ENCODE data around the gene DSG4. TPM values are rescaled to one million over a fixed set of nuclear protein-coding genes. Genes with fewer than 3 reads are reported as not detected.

Gene DSG4
- total and polyA plus RNA-seq, 2 of the 4 experiments (the other 2 are of a cell fraction), result not detected

GRCh38 chr18:31413137-31413536 lies 36.6 kb downstream of the DSG4 start:
- H2AK5ac ChIP-seq (ENCODE audit: low read depth, low read length), result no peak overlapping the region
- peaks cover 6% of the 10 kb centered on the region for H3K9me3 ChIP-seq (ENCODE audit: control insufficient read depth, insufficient read depth, low read length)
- ATAC-seq (ENCODE audit: low read depth), result no peak
- TF ChIP-seq FOS (IDR thresholded peaks at IDR 0.05; ENCODE audit: low read depth, low read length), result no peak
- TF ChIP-seq CTCF (conservative IDR thresholded peaks at IDR 0.05; ENCODE audit: low read depth, low read length), result no peak
- no peak for TF ChIP-seq RFX5 (IDR thresholded peaks at IDR 0.05; ENCODE audit: low read depth, low read length)
- no peak for TF ChIP-seq SMC3 (IDR thresholded peaks at IDR 0.05; ENCODE audit: low read depth, low read length)
- no peak for TF ChIP-seq MXI1 (IDR thresholded peaks at IDR 0.05; ENCODE audit: borderline replicate concordance, low read depth, low read length)
- TF ChIP-seq MAZ (IDR thresholded peaks at IDR 0.05; ENCODE audit: borderline replicate concordance, low read depth, low read length), result no peak
- no peak for TF ChIP-seq USF2 (IDR thresholded peaks at IDR 0.05; ENCODE audit: low read depth, low read length)
- no peak for TF ChIP-seq ELK1 (IDR thresholded peaks at IDR 0.05; ENCODE audit: borderline replicate concordance, low read depth, low read length)
- TF ChIP-seq CEBPB (IDR thresholded peaks at IDR 0.05; ENCODE audit: low read depth, low read length), result no peak
- TF ChIP-seq RCOR1 (IDR thresholded peaks at IDR 0.05; ENCODE audit: insufficient replicate concordance, low read length), result no peak
- TF ChIP-seq MAFK (IDR thresholded peaks at IDR 0.05; ENCODE audit: low read depth, low read length), result no peak; the same call in 1 of the 2 replicates
- TF ChIP-seq BHLHE40 (IDR thresholded peaks at IDR 0.05; ENCODE audit: low read depth, low read length), result no peak
- TF ChIP-seq CHD1 (IDR thresholded peaks at IDR 0.05; ENCODE audit: low read depth, low read length), result no peak
- no peak for TF ChIP-seq NFE2L2 (IDR thresholded peaks at IDR 0.05; ENCODE audit: low read depth, low read length)
- no peak for TF ChIP-seq RAD21 (IDR thresholded peaks at IDR 0.05; ENCODE audit: low read length)
- no peak overlapping the region for H3K27ac ChIP-seq (ENCODE audit: insufficient read depth, low read length)
- dilution Hi-C loops (cut with HindIII; ENCODE audit: low sequenced_read_pairs, unreplicated experiment) (no loop called here), in situ Hi-C loops (cut with MboI; ENCODE audit: low sequenced_read_pairs) (no loop called here), intact Hi-C loops (cut with micrococcal nuclease) (no loop called here)
- H4K20me1 ChIP-seq (ENCODE audit: insufficient read depth, low read length), result no peaks in the 10 kb centered on the region
- DNase-seq, result no peak
- no peak overlapping the region for H2BK5ac ChIP-seq (ENCODE audit: low read depth, low read length, poor library complexity, severe bottlenecking)
- no peak overlapping the region for H4K5ac ChIP-seq (ENCODE audit: low read depth, low read length)
- H3K36me3 ChIP-seq (ENCODE audit: control insufficient read depth, insufficient read depth, low read length), result no peaks in the 10 kb centered on the region
- no peak overlapping the region for H2BK15ac ChIP-seq (ENCODE audit: low read depth, low read length)
- no CpG with 5 or more reads among the region's 6 CpGs for WGBS, 2 experiments (ENCODE audit: extremely low coverage in 2 of 2, insufficient read length in 1 of 2)
- no peaks in the 10 kb centered on the region for H3K79me1 ChIP-seq (ENCODE audit: low read depth in 1 of 2, low read length in 2 of 2)
- BruUV-seq (replicated peaks), result no TSS peak
- H3K4ac ChIP-seq (ENCODE audit: low read depth, low read length), result no peak overlapping the region
- H2BK120ac ChIP-seq (ENCODE audit: low read depth, low read length), result no peak overlapping the region
- no peak overlapping the region for H3K14ac ChIP-seq (replicated peaks; ENCODE audit: low read depth, low read length)
- no peak overlapping the region for H4K8ac ChIP-seq (ENCODE audit: low read depth in 2 of 2, low read length in 2 of 2)
- no peak overlapping the region for H4K91ac ChIP-seq (ENCODE audit: insufficient read depth, low read depth, low read length)
- no peak overlapping the region for H3K23ac ChIP-seq (ENCODE audit: low read depth, low read length)
- H3K9me1 ChIP-seq (ENCODE audit: insufficient read depth, low read length), result no peaks in the 10 kb centered on the region
- ChIA-PET POLR2A (ENCODE audit: unreplicated experiment) (no interaction called here), CTCF (no interaction called here)
- no peak overlapping the region for H3K9ac ChIP-seq (ENCODE audit: low read depth, low read length)
- no peak overlapping the region for H3K4me2 ChIP-seq (ENCODE audit: low read depth, low read length)
- no peak overlapping the region for H3K56ac ChIP-seq (ENCODE audit: extremely low read depth, insufficient read depth, low read length)
- H2AFZ ChIP-seq (replicated peaks; ENCODE audit: low read length, poor library complexity), result no peak overlapping the region
- no peak overlapping the region for H2AK9ac ChIP-seq (replicated peaks; ENCODE audit: low read depth, low read length, poor library complexity)
- no peak overlapping the region for H3K18ac ChIP-seq (ENCODE audit: low read depth, low read length)
- no peak overlapping the region for H2BK20ac ChIP-seq (ENCODE audit: low read depth, low read length)
- H3K4me1 ChIP-seq (ENCODE audit: control insufficient read depth, insufficient read depth, low read length), result no peaks in the 10 kb centered on the region
- H3K4me3 ChIP-seq (ENCODE audit: insufficient read depth, low read depth, low read length), result no peak overlapping the region
- no peaks in the 10 kb centered on the region for H3K27me3 ChIP-seq (ENCODE audit: control insufficient read depth, insufficient read depth, low read length)
